GM18868 (cell line): ENCODE results near the gene CLCN3.
"Not testable (repeated sequence)": the region's sequence is repeated elsewhere in the genome, so short reads cannot be mapped to it uniquely, and the experiment has no call there.

Experiments
- ATAC-seq: cut with Tn5 transposase; IDR thresholded peaks from one replicate; pipeline ENCODE4 v1.9.1; 2021; ENCODE audit warnings: mild to moderate bottlenecking, moderate library complexity; ENCODE audit not compliant: unreplicated experiment

CLCN3 gene

GRCh38 chr4:169619958-169620879, at the start of gene CLCN3:
TSS of gene CLCN3 (plus strand) at chr4:169620578. CDS start at chr4:169635929, 15,351 bp downstream.
- ATAC-seq: peak; percentile 92

GRCh38 chr4:169571012-169571411, 49.4 kb upstream of the CLCN3 start:
- ATAC-seq: not testable (repeated sequence)

DNA sequence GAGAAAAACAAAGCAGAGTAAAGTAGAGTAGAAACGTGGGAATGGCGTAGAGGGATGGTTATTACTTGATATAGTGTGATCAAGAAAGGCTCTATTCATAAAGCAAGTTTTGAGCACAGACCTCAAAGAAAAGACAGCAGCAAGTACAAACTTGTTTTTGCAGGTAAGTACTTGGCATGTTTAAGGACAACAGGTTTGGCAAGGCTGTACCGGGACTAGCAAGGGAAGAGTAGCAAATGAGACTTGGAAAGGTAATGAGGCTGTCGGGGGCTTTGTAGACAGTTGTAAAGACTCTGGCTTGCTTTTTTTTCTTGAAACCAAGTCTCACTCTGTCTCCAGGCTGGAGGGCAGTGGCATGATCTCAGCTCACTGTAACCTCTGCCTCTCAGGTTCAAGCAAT, 48.9 kb upstream of the CLCN3 start:
- ATAC-seq: no peak

- no peak for ATAC-seq
Observed at GRCh38 chr4:169573889-169574288, 46.5 kb upstream of the CLCN3 start.

- peak; percentile 92 for ATAC-seq
Observed at GRCh38 chr4:169582203-169582602, 38.2 kb upstream of the CLCN3 start.

GRCh38 chr4:169582706-169583105, 37.7 kb upstream of the CLCN3 start:
- ATAC-seq: no peak

DNA sequence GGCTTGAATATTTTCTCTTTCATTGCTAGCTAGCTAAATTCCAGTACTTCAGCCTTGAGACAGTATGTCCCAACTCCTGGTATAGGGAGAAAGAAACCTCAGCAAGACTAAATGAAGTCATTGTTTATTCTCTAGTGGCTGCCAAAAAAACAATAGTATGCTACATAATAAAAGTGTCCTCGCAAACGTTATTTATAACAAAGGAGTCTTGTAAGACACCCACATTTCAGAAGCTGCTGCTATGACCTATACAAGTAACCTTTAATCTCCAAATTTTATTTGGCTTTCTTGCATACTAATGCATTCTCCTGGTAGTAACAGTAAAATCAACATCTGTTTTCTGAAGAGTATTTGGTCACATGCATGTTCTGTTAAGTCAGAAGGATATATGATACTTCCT, 36.8 kb upstream of the CLCN3 start:
- ATAC-seq: no peak

DNA sequence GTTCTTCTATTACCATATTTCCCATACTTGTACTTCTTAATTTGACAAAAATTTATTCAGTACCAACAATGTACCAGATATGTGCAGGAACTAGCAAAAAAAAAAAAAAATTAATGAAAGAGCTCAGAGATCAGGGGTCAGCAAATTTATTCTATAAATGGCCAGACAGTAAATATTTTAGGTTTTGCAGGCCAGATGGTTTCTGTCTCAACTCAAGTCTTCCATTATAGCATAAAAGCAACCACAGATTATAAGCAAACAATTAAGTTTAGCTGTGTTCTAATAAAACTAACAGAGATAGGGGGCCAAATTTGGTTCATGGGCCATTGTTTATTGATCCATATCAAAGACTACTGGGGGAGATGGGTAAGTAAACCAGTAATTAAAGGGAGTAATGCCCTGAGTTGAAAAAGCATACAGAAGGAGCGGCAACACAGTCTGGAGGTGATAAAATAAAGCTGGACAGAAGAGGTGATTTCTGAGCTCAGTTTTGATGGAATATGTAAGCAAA, 27.3 kb upstream of the CLCN3 start:
- no peak for ATAC-seq

- ATAC-seq: no peak
Observed at GRCh38 chr4:169594560-169595195, 25.7 kb upstream of the CLCN3 start.

GRCh38 chr4:169601016-169601771, 19.2 kb upstream of the CLCN3 start:
- ATAC-seq: no peak

- no peak for ATAC-seq
Observed at GRCh38 chr4:169603312-169603711, 17.1 kb upstream of the CLCN3 start.

- peak; percentile 91 for ATAC-seq
Observed at GRCh38 chr4:169604131-169604900, 16.1 kb upstream of the CLCN3 start.

DNA sequence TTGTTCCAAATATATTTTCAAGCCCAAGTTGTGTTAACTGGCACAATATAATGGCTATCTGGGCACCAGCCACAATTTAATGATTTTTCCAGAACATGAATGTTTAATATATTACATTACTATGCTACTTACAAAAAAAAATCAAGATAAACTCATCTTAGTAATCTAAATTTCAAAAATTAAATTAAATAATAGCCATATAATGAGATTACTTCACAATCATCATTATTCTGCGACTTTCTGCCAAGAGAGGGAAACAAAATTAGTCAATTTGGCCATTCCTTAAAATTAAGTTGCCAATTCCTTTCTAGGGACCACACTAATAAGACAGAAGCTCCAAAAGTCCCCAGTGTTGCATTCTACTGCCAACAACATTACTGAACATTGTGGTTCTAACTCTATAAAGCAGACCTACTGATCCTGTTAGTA, 15.5 kb upstream of the CLCN3 start:
- no peak for ATAC-seq

DNA sequence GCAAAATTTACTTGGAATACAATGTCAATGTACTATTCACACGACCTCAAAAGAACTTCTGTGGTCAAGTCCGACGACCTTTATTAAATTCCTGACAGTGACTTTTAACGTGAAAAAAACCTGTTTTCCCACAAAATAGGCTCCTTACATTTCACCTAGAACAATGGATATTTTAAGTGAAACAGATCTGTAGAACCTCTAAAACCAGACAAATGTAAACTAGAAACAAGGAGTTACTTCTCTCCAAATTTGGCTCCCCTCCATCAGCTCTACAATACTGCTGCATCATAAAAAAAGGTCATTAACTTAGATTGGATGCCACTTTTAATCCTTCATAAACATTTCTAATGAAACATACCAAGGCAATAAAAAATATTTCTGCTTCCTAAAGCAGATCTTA, 9.2 kb upstream of the CLCN3 start:
- no peak for ATAC-seq

- peak; percentile 94 for ATAC-seq
Observed at GRCh38 chr4:169611991-169612870, 8.1 kb upstream of the CLCN3 start, which contains the start of gene NEK1. TSS of gene NEK1 (minus strand) at chr4:169612583. CDS start at chr4:169602630, 9,953 bp downstream.

GRCh38 chr4:169612871-169613859, 7.2 kb upstream of the CLCN3 start:
- ATAC-seq: peak; percentile 41

DNA sequence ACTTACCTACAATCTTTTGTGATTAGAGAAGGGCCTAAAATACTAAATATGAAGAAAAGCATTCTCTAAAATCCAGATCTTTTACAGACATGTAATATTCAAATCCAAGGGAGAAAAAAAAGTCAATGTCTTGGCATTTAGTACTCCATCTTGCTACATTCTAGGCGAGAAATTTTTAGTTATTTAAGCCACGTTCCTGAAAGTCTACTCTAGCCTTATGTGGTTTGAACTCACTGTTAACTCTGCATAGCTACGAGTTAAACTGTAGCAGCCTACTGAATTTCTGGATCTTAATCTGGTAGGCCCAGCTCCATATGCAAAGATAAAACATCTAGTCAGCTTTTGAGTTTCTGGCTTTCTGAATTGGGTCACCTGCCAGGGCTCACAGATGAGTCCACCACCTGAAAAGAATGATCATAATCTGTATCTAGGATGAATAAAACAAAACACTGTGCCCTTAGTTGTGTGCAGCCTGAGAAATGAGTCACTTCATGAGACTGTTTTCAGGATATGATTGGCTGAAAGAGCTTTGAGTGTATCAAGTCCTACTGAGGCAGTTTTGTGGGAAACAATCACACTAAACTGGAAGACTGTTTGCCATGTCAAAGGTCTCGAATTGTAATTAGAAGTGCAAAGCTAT, 4.8 kb upstream of the CLCN3 start:
- ATAC-seq: no peak

DNA sequence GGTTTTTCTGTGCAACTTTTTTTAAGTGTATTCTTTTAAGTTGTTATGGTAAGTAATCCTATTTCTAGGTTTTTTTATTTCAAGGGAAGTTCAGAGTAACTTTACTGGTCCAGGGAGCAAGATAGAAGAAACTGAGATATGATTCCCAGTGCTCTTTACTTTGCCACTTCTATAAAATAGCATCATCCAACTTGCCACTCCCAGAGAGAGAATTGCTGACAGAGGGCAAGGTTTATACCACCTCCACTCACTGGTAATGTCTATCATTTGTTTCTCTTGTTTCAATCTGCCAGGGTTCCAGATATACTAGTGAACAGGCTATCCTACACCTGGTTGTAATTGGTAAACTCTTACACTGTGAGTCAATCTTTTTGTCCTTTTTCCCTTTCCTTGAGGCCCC, 3.5 kb upstream of the CLCN3 start:
- ATAC-seq: no peak
